Prostate gland (tissue), 2 donors: ENCODE data around the gene IGSF23.

ENCODE experiments used
- POLR2A ChIP-seq: fragments of 450-650 bp; IDR thresholded peaks from one replicate; pipeline ENCODE4 v1.6.1; 2016; ENCODE audit warnings: antibody characterized with exemption, mild to moderate bottlenecking
- TF ChIP-seq, protein P1 (sequence below), 4 experiments: fragments of 200-600 bp in 2 of 4; fragments of 450-650 bp in 2 of 4; sonication (generic) in 2 of 4; IDR thresholded peaks; 1 replicate in 3 of 4; 2 replicates in 1 of 4; pipeline ENCODE4 v1.5.1; 2016 to 2019; ENCODE audit warnings: antibody characterized with exemption in 4 of 4, mild to moderate bottlenecking in 2 of 4, moderate library complexity in 2 of 4

DNA sequence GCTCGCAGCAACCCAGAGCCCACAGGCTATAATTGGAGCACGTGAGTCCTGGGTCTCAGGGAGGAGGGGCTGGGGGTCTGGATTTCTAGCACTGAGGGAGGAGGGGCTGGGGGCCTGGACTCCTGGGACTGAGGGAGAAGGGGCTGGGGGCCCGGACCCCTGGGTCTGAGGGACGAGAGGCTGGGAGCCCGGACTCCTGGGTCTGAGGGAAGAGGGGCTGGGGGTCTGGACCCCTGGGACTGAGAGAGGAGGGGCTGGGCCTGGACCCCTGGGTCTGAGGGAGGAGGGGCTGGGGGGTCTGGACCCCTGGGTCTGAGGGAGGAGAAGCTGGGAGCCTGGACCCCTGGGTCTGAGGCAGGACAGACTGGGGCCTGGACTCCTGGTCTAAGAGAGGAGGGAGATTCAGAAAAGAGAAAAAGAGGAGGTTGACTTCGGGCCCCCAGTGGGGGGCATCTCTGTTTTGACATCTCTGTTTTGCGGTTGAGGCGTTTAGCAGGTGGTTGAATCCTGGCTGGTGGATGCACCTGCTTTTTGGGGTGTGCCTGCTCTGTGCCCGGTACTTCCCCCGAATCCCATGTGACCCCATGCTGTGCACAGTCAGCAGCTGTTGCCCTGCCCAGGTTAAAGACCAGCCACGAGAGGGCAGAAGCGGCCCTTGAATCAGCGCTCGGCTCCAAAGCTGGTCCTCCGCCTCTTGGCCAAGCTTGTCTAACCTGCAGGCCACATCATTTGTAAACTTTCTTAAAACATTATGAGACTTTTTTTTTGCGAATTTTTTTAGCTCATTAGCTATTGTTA, 40.8 kb downstream of the IGSF23 start:
- TF ChIP-seq, protein P1, sequence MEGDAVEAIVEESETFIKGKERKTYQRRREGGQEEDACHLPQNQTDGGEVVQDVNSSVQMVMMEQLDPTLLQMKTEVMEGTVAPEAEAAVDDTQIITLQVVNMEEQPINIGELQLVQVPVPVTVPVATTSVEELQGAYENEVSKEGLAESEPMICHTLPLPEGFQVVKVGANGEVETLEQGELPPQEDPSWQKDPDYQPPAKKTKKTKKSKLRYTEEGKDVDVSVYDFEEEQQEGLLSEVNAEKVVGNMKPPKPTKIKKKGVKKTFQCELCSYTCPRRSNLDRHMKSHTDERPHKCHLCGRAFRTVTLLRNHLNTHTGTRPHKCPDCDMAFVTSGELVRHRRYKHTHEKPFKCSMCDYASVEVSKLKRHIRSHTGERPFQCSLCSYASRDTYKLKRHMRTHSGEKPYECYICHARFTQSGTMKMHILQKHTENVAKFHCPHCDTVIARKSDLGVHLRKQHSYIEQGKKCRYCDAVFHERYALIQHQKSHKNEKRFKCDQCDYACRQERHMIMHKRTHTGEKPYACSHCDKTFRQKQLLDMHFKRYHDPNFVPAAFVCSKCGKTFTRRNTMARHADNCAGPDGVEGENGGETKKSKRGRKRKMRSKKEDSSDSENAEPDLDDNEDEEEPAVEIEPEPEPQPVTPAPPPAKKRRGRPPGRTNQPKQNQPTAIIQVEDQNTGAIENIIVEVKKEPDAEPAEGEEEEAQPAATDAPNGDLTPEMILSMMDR (IDR thresholded peaks at IDR 0.05): peak in 3 of 4 experiments; percentile 38 to 70 (median 61)
- TF ChIP-seq POLR2A: no peak
